KMS-11 (cell line): Measurements from ENCODE around the gene AATK.

ENCODE experiments used
- H2AFZ ChIP-seq: fragments of 200-600 bp; sonication (generic); 2 replicates; pipeline ENCODE4 v1.6.1; 2016; ENCODE audit warnings: antibody characterized with exemption, mixed run types, low read depth
- H3K27ac ChIP-seq: fragments of 200-600 bp; sonication (generic); 2 replicates; pipeline ENCODE4 v1.6.1; 2016; ENCODE audit warnings: mild to moderate bottlenecking, mixed run types
- H3K27me3 ChIP-seq: fragments of 200-600 bp; sonication (generic); 2 replicates; pipeline ENCODE4 v1.6.1; 2017; ENCODE audit warnings: mild to moderate bottlenecking, low read depth, mixed run types, moderate library complexity; ENCODE audit not compliant: insufficient read depth
- H3K36me3 ChIP-seq: fragments of 200-600 bp; sonication (generic); 2 replicates; pipeline ENCODE4 v1.6.1; 2017; ENCODE audit warnings: mild to moderate bottlenecking, mixed run types; ENCODE audit not compliant: insufficient read depth
- H3K4me1 ChIP-seq: fragments of 200-600 bp; sonication (generic); 2 replicates; pipeline ENCODE4 v1.6.1; 2016; ENCODE audit warnings: mild to moderate bottlenecking, low read depth, mixed run types; ENCODE audit not compliant: poor library complexity, severe bottlenecking
- H3K4me2 ChIP-seq: fragments of 200-600 bp; sonication (generic); 2 replicates; pipeline ENCODE4 v1.7.0; 2016; ENCODE audit warnings: mild to moderate bottlenecking, mixed run types
- H3K4me3 ChIP-seq: fragments of 200-600 bp; sonication (generic); IDR thresholded peaks from 2 replicates; pipeline ENCODE4 v1.6.1; 2017; ENCODE audit warnings: low read depth, low read length, mixed read lengths; ENCODE audit not compliant: insufficient read depth
- H3K79me2 ChIP-seq: fragments of 200-600 bp; sonication (generic); 2 replicates; pipeline ENCODE4 v1.6.1; 2016; ENCODE audit warnings: low read depth, mixed run types; ENCODE audit not compliant: insufficient read depth
- H3K9ac ChIP-seq: fragments of 200-600 bp; sonication (generic); 2 replicates; pipeline ENCODE4 v1.6.1; 2016; ENCODE audit warnings: mild to moderate bottlenecking, mixed run types
- H4K20me1 ChIP-seq: fragments of 200-600 bp; sonication (generic); 2 replicates; pipeline ENCODE4 v1.6.1; 2016; ENCODE audit warnings: mild to moderate bottlenecking, mixed run types; ENCODE audit not compliant: insufficient read depth
- TF ChIP-seq, protein P1 (sequence below): fragments of 200-600 bp; sonication (generic); conservative IDR thresholded peaks from 2 replicates; pipeline ENCODE4 v1.6.1; 2017; ENCODE audit warnings: low read depth, mild to moderate bottlenecking, antibody characterized with exemption, low read length, moderate library complexity, mixed read lengths

AATK gene

DNA sequence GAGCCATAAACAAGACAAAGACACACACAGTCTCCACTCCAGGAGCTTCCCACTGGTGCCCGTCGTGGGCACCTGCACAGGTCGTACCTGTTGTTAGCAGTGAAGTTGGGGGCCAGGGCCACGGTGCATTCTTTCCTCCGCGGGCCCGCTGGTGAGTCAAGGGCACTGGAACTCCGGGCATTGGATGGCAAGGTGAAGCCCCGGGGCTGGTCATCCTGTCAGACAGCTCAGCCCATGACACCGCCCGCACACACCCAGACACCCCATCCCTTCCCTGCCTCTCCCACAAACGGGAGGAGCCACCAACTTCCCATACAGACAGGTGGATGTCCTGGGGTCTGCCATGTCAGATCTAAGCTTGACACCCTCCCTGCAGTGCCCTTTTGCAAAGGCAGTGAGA is 40.6 kb upstream of the AATK start:
- Histone ChIP-seq H3K27ac (no peak overlapping the region), H3K27me3 (no peaks in the 10 kb centered on the region), H3K4me2 (no peak overlapping the region), H3K4me1 (no peaks in the 10 kb centered on the region), H3K4me3 (no peak overlapping the region), H2AFZ (no peak overlapping the region), H3K9ac (no peak overlapping the region), H4K20me1 (no peaks in the 10 kb centered on the region), H3K79me2 (no peaks in the 10 kb centered on the region), H3K36me3 (no peaks in the 10 kb centered on the region)
- TF ChIP-seq, protein P1, sequence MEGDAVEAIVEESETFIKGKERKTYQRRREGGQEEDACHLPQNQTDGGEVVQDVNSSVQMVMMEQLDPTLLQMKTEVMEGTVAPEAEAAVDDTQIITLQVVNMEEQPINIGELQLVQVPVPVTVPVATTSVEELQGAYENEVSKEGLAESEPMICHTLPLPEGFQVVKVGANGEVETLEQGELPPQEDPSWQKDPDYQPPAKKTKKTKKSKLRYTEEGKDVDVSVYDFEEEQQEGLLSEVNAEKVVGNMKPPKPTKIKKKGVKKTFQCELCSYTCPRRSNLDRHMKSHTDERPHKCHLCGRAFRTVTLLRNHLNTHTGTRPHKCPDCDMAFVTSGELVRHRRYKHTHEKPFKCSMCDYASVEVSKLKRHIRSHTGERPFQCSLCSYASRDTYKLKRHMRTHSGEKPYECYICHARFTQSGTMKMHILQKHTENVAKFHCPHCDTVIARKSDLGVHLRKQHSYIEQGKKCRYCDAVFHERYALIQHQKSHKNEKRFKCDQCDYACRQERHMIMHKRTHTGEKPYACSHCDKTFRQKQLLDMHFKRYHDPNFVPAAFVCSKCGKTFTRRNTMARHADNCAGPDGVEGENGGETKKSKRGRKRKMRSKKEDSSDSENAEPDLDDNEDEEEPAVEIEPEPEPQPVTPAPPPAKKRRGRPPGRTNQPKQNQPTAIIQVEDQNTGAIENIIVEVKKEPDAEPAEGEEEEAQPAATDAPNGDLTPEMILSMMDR: no peak

- Histone ChIP-seq H2AFZ (no peak overlapping the region), H3K4me2 (no peak overlapping the region), H3K4me1 (no peaks in the 10 kb centered on the region), H4K20me1 (no peaks in the 10 kb centered on the region), H3K27ac (no peak overlapping the region), H3K4me3 (no peak overlapping the region), H3K9ac (no peak overlapping the region), H3K36me3 (no peaks in the 10 kb centered on the region), H3K27me3 (no peaks in the 10 kb centered on the region), H3K79me2 (no peaks in the 10 kb centered on the region)
- TF ChIP-seq, protein P1: no peak
Observed at GRCh38 chr17:81206166-81206565, 40.1 kb upstream of the AATK start.

DNA sequence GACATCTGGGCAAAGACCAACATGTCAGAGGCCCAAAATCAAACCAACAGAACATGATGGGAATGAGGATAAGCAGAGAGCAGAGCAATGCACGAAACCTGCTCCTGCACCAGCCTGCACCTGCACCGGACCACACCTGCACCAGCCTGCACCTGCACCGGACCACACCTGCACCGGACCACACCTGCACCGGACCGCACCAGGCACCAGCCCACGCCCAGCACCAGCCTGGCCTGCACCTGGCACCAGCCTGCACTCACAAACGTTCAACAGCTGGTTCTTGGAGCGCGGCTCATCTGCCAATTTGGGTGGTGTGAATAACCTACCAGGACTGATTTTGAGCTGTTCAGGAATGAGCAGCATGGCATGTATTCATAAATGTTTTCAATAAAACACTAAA is 38.6 kb upstream of the AATK start:
- Histone ChIP-seq H3K4me1 (no peaks in the 10 kb centered on the region), H3K27ac (no peak overlapping the region), H4K20me1 (no peaks in the 10 kb centered on the region), H2AFZ (no peak overlapping the region), H3K4me2 (no peak overlapping the region), H3K27me3 (no peaks in the 10 kb centered on the region), H3K4me3 (no peak overlapping the region), H3K79me2 (no peaks in the 10 kb centered on the region), H3K36me3 (no peaks in the 10 kb centered on the region), H3K9ac (no peak overlapping the region)
- TF ChIP-seq, protein P1: no peak

DNA sequence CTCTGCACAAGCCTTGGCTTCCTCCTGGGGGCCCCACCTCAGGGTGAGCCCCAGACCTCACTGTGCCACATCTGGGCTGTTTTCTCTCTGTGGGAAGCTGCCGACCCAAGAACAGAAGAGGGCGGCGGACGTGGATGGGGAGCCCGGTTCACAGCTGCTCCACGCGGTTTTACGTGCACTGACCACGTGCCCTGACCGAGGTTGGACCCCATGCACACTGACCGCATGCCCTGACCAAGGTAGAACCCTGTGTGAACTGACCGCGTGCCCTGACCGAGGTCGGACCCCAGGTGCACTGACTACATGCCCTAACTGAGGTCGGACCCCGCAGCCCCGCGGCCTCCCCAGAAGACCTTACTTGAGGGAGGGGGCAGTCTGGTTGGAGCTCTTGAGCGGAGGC is 37.1 kb upstream of the AATK start:
- Histone ChIP-seq H3K27me3 (no peaks in the 10 kb centered on the region), H3K4me1 (no peaks in the 10 kb centered on the region), H3K79me2 (no peaks in the 10 kb centered on the region), H3K4me3 (no peak overlapping the region), H3K27ac (no peak overlapping the region), H3K4me2 (no peak overlapping the region), H2AFZ (no peak overlapping the region), H4K20me1 (no peaks in the 10 kb centered on the region), H3K9ac (no peak overlapping the region), H3K36me3 (no peaks in the 10 kb centered on the region)
- TF ChIP-seq, protein P1: no peak

GRCh38 chr17:81202318-81202717 is 36.3 kb upstream of the AATK start:
- Histone ChIP-seq H3K79me2 (no peaks in the 10 kb centered on the region), H3K9ac (no peak overlapping the region), H3K4me1 (no peaks in the 10 kb centered on the region), H4K20me1 (no peaks in the 10 kb centered on the region), H3K4me2 (no peak overlapping the region), H2AFZ (no peak overlapping the region), H3K27me3 (no peaks in the 10 kb centered on the region), H3K27ac (no peak overlapping the region), H3K4me3 (no peak overlapping the region), H3K36me3 (no peaks in the 10 kb centered on the region)
- TF ChIP-seq, protein P1: no peak
